Activated naive CD8-positive, alpha-beta T cell (primary cell): ENCODE data around the gene SPAG6.

Experiments used
- H3K27ac Mint-ChIP-seq: one replicate; pipeline ENCODE4 v1.8.0; 2021; ENCODE audit warnings: mixed read lengths
- H3K27me3 Mint-ChIP-seq: one replicate; pipeline ENCODE4 v1.8.0; 2021; ENCODE audit warnings: mixed read lengths
- H3K36me3 Mint-ChIP-seq: one replicate; pipeline ENCODE4 v1.8.0; 2021; ENCODE audit warnings: mixed read lengths
- H3K4me1 Mint-ChIP-seq: one replicate; pipeline ENCODE4 v1.8.0; 2021; ENCODE audit warnings: low read depth, mixed read lengths
- H3K4me3 Mint-ChIP-seq: one replicate; pipeline ENCODE4 v1.8.0; 2021; ENCODE audit warnings: mild to moderate bottlenecking, mixed read lengths
- H3K9me3 Mint-ChIP-seq: one replicate; pipeline ENCODE4 v1.8.0; 2021; ENCODE audit warnings: low read depth, mixed read lengths

SPAG6 gene

GRCh38 chr10:22410846-22411245 is 65.5 kb downstream of the SPAG6 start:
- Mint-ChIP-seq H3K4me3 (no peak overlapping the region), H3K36me3 (no peaks in the 10 kb centered on the region), H3K9me3 (no peaks in the 10 kb centered on the region), H3K27ac (no peak overlapping the region), H3K4me1 (no peaks in the 10 kb centered on the region), H3K27me3 (peaks cover 3% of the 10 kb centered on the region)

- Mint-ChIP-seq H3K27ac (no peak overlapping the region), H3K9me3 (no peaks in the 10 kb centered on the region), H3K4me1 (no peaks in the 10 kb centered on the region), H3K4me3 (no peak overlapping the region), H3K36me3 (no peaks in the 10 kb centered on the region), H3K27me3 (peaks cover 2% of the 10 kb centered on the region)
Observed at GRCh38 chr10:22414146-22414545, 68.8 kb downstream of the SPAG6 start.

- Mint-ChIP-seq H3K36me3 (no peaks in the 10 kb centered on the region), H3K4me1 (no peaks in the 10 kb centered on the region), H3K27me3 (peaks cover 2% of the 10 kb centered on the region), H3K27ac (no peak overlapping the region), H3K9me3 (no peaks in the 10 kb centered on the region), H3K4me3 (no peak overlapping the region)
Observed at GRCh38 chr10:22415072-22415471, 69.8 kb downstream of the SPAG6 start.

- Mint-ChIP-seq H3K36me3 (no peaks in the 10 kb centered on the region), H3K27me3 (peaks cover 2% of the 10 kb centered on the region), H3K4me1 (no peaks in the 10 kb centered on the region), H3K4me3 (no peak overlapping the region), H3K9me3 (no peaks in the 10 kb centered on the region), H3K27ac (no peak overlapping the region)
Observed at GRCh38 chr10:22417736-22418268, 72.5 kb downstream of the SPAG6 start.

GRCh38 chr10:22420787-22421517 is 75.7 kb downstream of the SPAG6 start:
- H3K27ac Mint-ChIP-seq, result no peak overlapping the region
- H3K4me3 Mint-ChIP-seq, result no peak overlapping the region
- H3K36me3 Mint-ChIP-seq, result no peaks in the 10 kb centered on the region
- peaks cover 2% of the 10 kb centered on the region for H3K27me3 Mint-ChIP-seq
- no peaks in the 10 kb centered on the region for H3K9me3 Mint-ChIP-seq
- H3K4me1 Mint-ChIP-seq, result no peaks in the 10 kb centered on the region

- Mint-ChIP-seq H3K27ac (no peak overlapping the region), H3K9me3 (no peaks in the 10 kb centered on the region)
Observed at GRCh38 chr10:22426653-22427052, 81.4 kb downstream of the SPAG6 start.

GRCh38 chr10:22427101-22427500 is 81.8 kb downstream of the SPAG6 start:
- H3K4me3 Mint-ChIP-seq, result no peak overlapping the region
- no peaks in the 10 kb centered on the region for H3K9me3 Mint-ChIP-seq
- no peaks in the 10 kb centered on the region for H3K36me3 Mint-ChIP-seq
- H3K4me1 Mint-ChIP-seq, result peaks cover 2% of the 10 kb centered on the region
- peaks cover 6% of the 10 kb centered on the region for H3K27me3 Mint-ChIP-seq
- no peak overlapping the region for H3K27ac Mint-ChIP-seq

More at GRCh38 chr10:22426653-22427052, 81.4 kb downstream of the SPAG6 start:
- peaks cover 2% of the 10 kb centered on the region for H3K4me1 Mint-ChIP-seq
- no peak overlapping the region for H3K4me3 Mint-ChIP-seq
- H3K27me3 Mint-ChIP-seq, result peaks cover 6% of the 10 kb centered on the region
- no peaks in the 10 kb centered on the region for H3K36me3 Mint-ChIP-seq

- Mint-ChIP-seq H3K36me3 (no peaks in the 10 kb centered on the region), H3K27me3 (peaks cover 6% of the 10 kb centered on the region), H3K4me1 (peaks cover 2% of the 10 kb centered on the region), H3K4me3 (no peak overlapping the region), H3K27ac (no peak overlapping the region), H3K9me3 (no peaks in the 10 kb centered on the region)
Observed at GRCh38 chr10:22427890-22428571, 82.7 kb downstream of the SPAG6 start.

GRCh38 chr10:22429146-22429545 is 83.8 kb downstream of the SPAG6 start:
- Mint-ChIP-seq H3K4me1 (peaks cover 9% of the 10 kb centered on the region), H3K36me3 (no peaks in the 10 kb centered on the region), H3K9me3 (no peaks in the 10 kb centered on the region), H3K27me3 (peaks cover 6% of the 10 kb centered on the region), H3K4me3 (no peak overlapping the region), H3K27ac (no peak overlapping the region)

GRCh38 chr10:22429981-22430421 is 84.7 kb downstream of the SPAG6 start:
- peaks cover 16% of the 10 kb centered on the region for H3K4me1 Mint-ChIP-seq

GRCh38 chr10:22433875-22434274 is 88.6 kb downstream of the SPAG6 start:
- Mint-ChIP-seq H3K9me3 (no peaks in the 10 kb centered on the region), H3K27ac (peak overlapping the region; percentile 46), H3K4me3 (peak overlapping the region; percentile 35), H3K36me3 (peaks cover 3% of the 10 kb centered on the region), H3K27me3 (peaks cover 3% of the 10 kb centered on the region), H3K4me1 (peaks cover 44% of the 10 kb centered on the region)

More at GRCh38 chr10:22429981-22430421, 84.7 kb downstream of the SPAG6 start:
- H3K9me3 Mint-ChIP-seq, result no peaks in the 10 kb centered on the region
- H3K27me3 Mint-ChIP-seq, result peaks cover 3% of the 10 kb centered on the region
- H3K4me3 Mint-ChIP-seq, result no peak overlapping the region
- no peaks in the 10 kb centered on the region for H3K36me3 Mint-ChIP-seq
- H3K27ac Mint-ChIP-seq, result no peak overlapping the region

- Mint-ChIP-seq H3K9me3 (no peaks in the 10 kb centered on the region), H3K27me3 (peaks cover 2% of the 10 kb centered on the region), H3K4me1 (peaks cover 49% of the 10 kb centered on the region), H3K36me3 (peaks cover 3% of the 10 kb centered on the region), H3K4me3 (no peak overlapping the region), H3K27ac (peak overlapping the region; percentile 46)
Observed at GRCh38 chr10:22434521-22434920, 89.2 kb downstream of the SPAG6 start.

- Mint-ChIP-seq H3K27me3 (no peaks in the 10 kb centered on the region), H3K4me3 (peak overlapping the region; percentile 53), H3K9me3 (no peaks in the 10 kb centered on the region), H3K36me3 (peaks cover 3% of the 10 kb centered on the region), H3K27ac (peak overlapping the region; percentile 81), H3K4me1 (peaks cover 53% of the 10 kb centered on the region)
Observed at GRCh38 chr10:22435650-22436049, 90.4 kb downstream of the SPAG6 start.

- H3K4me3 Mint-ChIP-seq, result peak overlapping the region; percentile 92
Observed at GRCh38 chr10:22436526-22436892, 91.2 kb downstream of the SPAG6 start.

GRCh38 chr10:22436893-22437619 is 91.8 kb downstream of the SPAG6 start:
- peaks cover 3% of the 10 kb centered on the region for H3K36me3 Mint-ChIP-seq
- peak overlapping the region; percentile 96 for H3K27ac Mint-ChIP-seq
- no peaks in the 10 kb centered on the region for H3K9me3 Mint-ChIP-seq
- peaks cover 53% of the 10 kb centered on the region for H3K4me1 Mint-ChIP-seq
- no peaks in the 10 kb centered on the region for H3K27me3 Mint-ChIP-seq
- H3K4me3 Mint-ChIP-seq, result peak overlapping the region; percentile 92

More at GRCh38 chr10:22436526-22436892, 91.2 kb downstream of the SPAG6 start:
- H3K9me3 Mint-ChIP-seq, result no peaks in the 10 kb centered on the region
- H3K27me3 Mint-ChIP-seq, result no peaks in the 10 kb centered on the region
- H3K4me1 Mint-ChIP-seq, result peaks cover 53% of the 10 kb centered on the region
- peaks cover 3% of the 10 kb centered on the region for H3K36me3 Mint-ChIP-seq
- peak overlapping the region; percentile 96 for H3K27ac Mint-ChIP-seq
